ENCODE data around the gene UQCR10.

DNA sequence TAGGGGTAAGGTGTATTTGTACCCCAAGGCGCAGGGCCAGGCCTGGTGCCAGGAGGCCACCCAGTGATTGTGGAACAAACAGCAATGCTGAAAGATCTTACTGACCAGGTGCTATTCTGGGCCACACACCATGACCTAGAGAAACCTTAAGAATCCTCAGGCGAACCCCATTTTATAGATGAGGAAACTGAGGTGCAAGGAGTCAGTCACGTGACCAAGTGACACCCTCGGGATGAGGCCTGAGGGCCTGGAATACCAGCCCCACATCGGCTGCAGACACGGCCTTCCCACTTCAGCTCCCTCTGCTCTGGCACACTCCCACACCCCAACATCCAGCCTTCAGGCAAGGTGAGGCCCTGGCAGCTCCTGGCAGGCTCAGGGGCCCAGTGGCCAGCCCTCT, 34.3 kb upstream of the UQCR10 start:
- TF ChIP-seq PRDM1 (tag by site-specific recombination; IDR thresholded peaks at IDR 0.05): no peak
- no peak for TF ChIP-seq ZNF768 (tag by site-specific recombination; IDR thresholded peaks at IDR 0.05)

All from HEK293 (cell line).